IMR-90 (cell line): ENCODE measurements around the gene SOX12. TPM values are rescaled to one million over a fixed set of nuclear protein-coding genes. Genes with fewer than 3 reads are reported as not detected.
A peak's percentile ranks its signal among the peaks of the same experiment; 100 is the strongest.

Experiments
- ATAC-seq: fragments of 200-7000 bp; cut with Tn5 transposase; 2 replicates; pipeline ENCODE4 v1.9.1; 2020; ENCODE audit warnings: low read depth, mild to moderate bottlenecking, moderate library complexity
- BruUV-seq: library from RNA; stranded (reverse); fragments of 400-500 nt; replicated peaks from 2 replicates; lab custom pipeline; 2021; lab: Mats Ljungman, UMichigan
- CTCF ChIA-PET: fragments of 300-600 bp; formaldehyde crosslinking; extraction: SDS; loops from one replicate; lab custom pipeline; 2021; ENCODE audit warnings: antibody characterized with exemption; lab: Yijun Ruan, JAX
- POLR2A ChIA-PET: fragments of 300-600 bp; sonication (Branson Sonifier 250); formaldehyde crosslinking; loops from one replicate; lab custom pipeline; 2022; ENCODE audit warnings: antibody characterized with exemption; ENCODE audit not compliant: unreplicated experiment; lab: Charles Lee
- DNase-seq: peaks from one replicate; pipeline ENCODE4 v3.0.0; 2013
- H2AFZ ChIP-seq: replicated peaks from 2 replicates; pipeline ENCODE3; 2013; ENCODE audit warnings: low read length, mild to moderate bottlenecking; ENCODE audit not compliant: poor library complexity
- H2AK5ac ChIP-seq: 2 replicates; pipeline ENCODE4 v1.6.1; 2013; ENCODE audit warnings: low read depth, low read length, inconsistent platforms
- H2AK9ac ChIP-seq: replicated peaks from 2 replicates; pipeline ENCODE3; 2013; ENCODE audit warnings: mild to moderate bottlenecking, low read depth, low read length, moderate library complexity; ENCODE audit not compliant: poor library complexity
- H2BK120ac ChIP-seq: 2 replicates; pipeline ENCODE4 v1.6.1; 2013; ENCODE audit warnings: low read depth, low read length, inconsistent platforms
- H2BK15ac ChIP-seq: 3 replicates; pipeline ENCODE4 v1.6.1; 2013; ENCODE audit warnings: low read depth, low read length, inconsistent platforms
- H2BK20ac ChIP-seq: 2 replicates; pipeline ENCODE4 v1.6.1; 2013; ENCODE audit warnings: low read depth, mild to moderate bottlenecking, inconsistent platforms, low read length, moderate library complexity
- H2BK5ac ChIP-seq: 2 replicates; pipeline ENCODE4 v1.6.1; 2013; ENCODE audit warnings: mild to moderate bottlenecking, low read depth, low read length, inconsistent platforms; ENCODE audit not compliant: poor library complexity, severe bottlenecking
- H3K14ac ChIP-seq: replicated peaks from 2 replicates; pipeline ENCODE4 v1.6.1; 2013; ENCODE audit warnings: low read depth, low read length, inconsistent platforms
- H3K18ac ChIP-seq: 2 replicates; pipeline ENCODE4 v1.6.1; 2013; ENCODE audit warnings: low read depth, low read length, control low read depth
- H3K23ac ChIP-seq: 2 replicates; pipeline ENCODE4 v1.6.1; 2013; ENCODE audit warnings: low read depth, low read length, inconsistent platforms
- H3K27ac ChIP-seq: 2 replicates; pipeline ENCODE4 v1.5.1; 2013; ENCODE audit warnings: mild to moderate bottlenecking, control low read depth, low read length; ENCODE audit not compliant: insufficient read depth
- H3K27me3 ChIP-seq: 2 replicates; pipeline ENCODE4 v1.6.1; 2013; ENCODE audit warnings: low read length; ENCODE audit not compliant: control insufficient read depth, insufficient read depth
- H3K36me3 ChIP-seq: 2 replicates; pipeline ENCODE4 v1.6.1; 2013; ENCODE audit warnings: low read length, mixed read lengths; ENCODE audit not compliant: control insufficient read depth, insufficient read depth
- H3K4ac ChIP-seq: 2 replicates; pipeline ENCODE4 v1.6.1; 2013; ENCODE audit warnings: low read depth, low read length, inconsistent platforms
- H3K4me1 ChIP-seq: 2 replicates; pipeline ENCODE4 v1.6.1; 2013; ENCODE audit warnings: low read length, mixed read lengths; ENCODE audit not compliant: control insufficient read depth, insufficient read depth
- H3K4me2 ChIP-seq: 2 replicates; pipeline ENCODE4 v1.6.1; 2013; ENCODE audit warnings: low read depth, mild to moderate bottlenecking, control low read depth, low read length, moderate library complexity
- H3K4me3 ChIP-seq: 2 replicates; pipeline ENCODE4 v1.5.1; 2013; ENCODE audit warnings: low read depth, mild to moderate bottlenecking, control low read depth, low read length, moderate library complexity; ENCODE audit not compliant: insufficient read depth
- H3K56ac ChIP-seq: 2 replicates; pipeline ENCODE4 v1.6.1; 2013; ENCODE audit warnings: low read length, inconsistent platforms; ENCODE audit not compliant: insufficient read depth; ENCODE audit errors: extremely low read depth
- H3K79me1 ChIP-seq, 2 experiments: 2 replicates each; pipeline ENCODE4 v1.6.1; 2013; ENCODE audit warnings: low read length in 2 of 2, inconsistent platforms in 1 of 2, low read depth in 1 of 2
- H3K9ac ChIP-seq: 2 replicates; pipeline ENCODE4 v1.6.1; 2013; ENCODE audit warnings: low read depth, low read length, control low read depth
- H3K9me1 ChIP-seq: 2 replicates; pipeline ENCODE4 v1.6.1; 2013; ENCODE audit warnings: low read length, inconsistent platforms; ENCODE audit not compliant: insufficient read depth
- H3K9me3 ChIP-seq: 2 replicates; pipeline ENCODE4 v1.6.1; 2013; ENCODE audit warnings: low read length; ENCODE audit not compliant: control insufficient read depth, insufficient read depth
- H4K20me1 ChIP-seq: 2 replicates; pipeline ENCODE4 v1.6.1; 2013; ENCODE audit warnings: low read length, inconsistent platforms; ENCODE audit not compliant: insufficient read depth
- H4K5ac ChIP-seq: 2 replicates; pipeline ENCODE4 v1.6.1; 2013; ENCODE audit warnings: mild to moderate bottlenecking, low read depth, low read length, control low read depth
- H4K8ac ChIP-seq, 2 experiments: 2 replicates each; pipeline ENCODE4 v1.6.1; 2013; ENCODE audit warnings: low read depth in 2 of 2, low read length in 2 of 2, control low read depth in 1 of 2, inconsistent platforms in 1 of 2
- H4K91ac ChIP-seq: 2 replicates; pipeline ENCODE4 v1.6.1; 2013; ENCODE audit warnings: low read depth, low read length, inconsistent platforms; ENCODE audit not compliant: insufficient read depth
- FOS ChIP-seq: fragments of 150-350 bp; IDR thresholded peaks from 2 replicates; pipeline ENCODE4 v1.6.1; 2016; ENCODE audit warnings: low read depth, low read length
- MAFK ChIP-seq: IDR thresholded peaks from 2 replicates; pipeline ENCODE4 v1.6.1; 2012; ENCODE audit warnings: low read depth, low read length, improper control_type of control experiment
- NFE2L2 ChIP-seq: fragments of 150-350 bp; IDR thresholded peaks from 2 replicates; pipeline ENCODE4 v1.6.1; 2016; ENCODE audit warnings: low read depth, mild to moderate bottlenecking, low read length
- WGBS, 2 experiments: methylation state at CpG; one replicate each; pipeline versions ENCODE4 v1.1.5 to v1.1.7; 2013; ENCODE audit warnings: missing lambda C conversion rate in 2 of 2; ENCODE audit not compliant: insufficient read length in 1 of 2; ENCODE audit errors: extremely low coverage in 2 of 2; 5-methylcytosine and 5-hydroxymethylcytosine counted together
- dilution Hi-C: fragments of 300-500 bp; cut with HindIII; formaldehyde crosslinking; loops from one replicate; pipeline ENCODE4 v1.14.3; 2018; ENCODE audit warnings: low sequenced_read_pairs; ENCODE audit not compliant: unreplicated experiment
- in situ Hi-C: fragments of 300-500 bp; cut with MboI; formaldehyde crosslinking; loops from 3 replicates; pipeline ENCODE4 v1.14.3; 2019; ENCODE audit warnings: low sequenced_read_pairs, inconsistent platforms, mixed read lengths
- intact Hi-C: fragments of 100-400 bp; cut with micrococcal nuclease; formaldehyde crosslinking; loops from 2 replicates; pipeline ENCODE4 v1.10.0; 2022
- polyA plus RNA-seq, 3 experiments: library from polyadenylated mRNA; depleted of rRNA; stranded (reverse); fragments of >200 nt; gene quantifications; 2 replicates each; pipeline ENCODE4 v1.2.3, GENCODE V29; 2012; ENCODE audit warnings: low replicate concordance in 1 of 3
- total RNA-seq: library from RNA; depleted of rRNA; stranded (reverse); fragments of >200 nt; gene quantifications from 2 replicates; pipeline ENCODE4 v1.2.3, GENCODE V29; 2012

SOX12 gene
- total and polyA plus RNA-seq, 2 of the 4 experiments (the other 2 are of a cell fraction) = 1.1 to 6.2 TPM

- Histone ChIP-seq H3K4me3 (no peak overlapping the region), H4K20me1 (no peaks in the 10 kb centered on the region), H2AFZ (no peak overlapping the region), H3K9me1 (peaks cover 22% of the 10 kb centered on the region), H2BK20ac (no peak overlapping the region), H3K79me1 (peaks cover 0 to 13% of the 10 kb centered on the region in 2 experiments; a peak in 2 of 4 replicates), H4K91ac (no peak overlapping the region), H4K8ac (no peak overlapping the region), H3K4me1 (peaks cover 21% of the 10 kb centered on the region), H4K5ac (no peak overlapping the region), H2AK9ac (no peak overlapping the region), H3K4me2 (no peak overlapping the region), H3K36me3 (no peaks in the 10 kb centered on the region), H3K9me3 (no peaks in the 10 kb centered on the region), H3K9ac (no peak overlapping the region), H3K56ac (no peak overlapping the region), H3K14ac (no peak overlapping the region), H2AK5ac (no peak overlapping the region), H2BK15ac (no peak overlapping the region), H2BK120ac (no peak overlapping the region), H3K27me3 (no peaks in the 10 kb centered on the region), H2BK5ac (no peak overlapping the region), H3K27ac (no peak overlapping the region), H3K4ac (no peak overlapping the region), H3K23ac (no peak overlapping the region), H3K18ac (no peak overlapping the region)
- in situ Hi-C loops = no loop called here
- DNase-seq (no peak), ATAC-seq (no peak)
- no TSS peak for BruUV-seq
- ChIA-PET POLR2A (no interaction called here), CTCF (no interaction called here)
- TF ChIP-seq FOS = no peak
- TF ChIP-seq NFE2L2 = no peak
- TF ChIP-seq MAFK = peak; percentile 54
- WGBS, 2 experiments = no CpG with 5 or more reads among the region's 2 CpGs
- intact Hi-C loops = no loop called here
- dilution Hi-C loops = no loop called here
These were observed 50.7 kb downstream of the SOX12 start for GRCh38 chr20:376089-376488.
